Transverse colon (tissue), 4 donors: ENCODE data around the gene GATAD1. TPM values are rescaled to one million over a fixed set of nuclear protein-coding genes. Genes with fewer than 3 reads are reported as not detected.

Experiments
- DNase-seq: peaks from one replicate; pipeline ENCODE4 v3.0.0-alpha.2; 2019
- H3K27ac ChIP-seq, 4 donors: fragments of 200-600 bp; sonication (generic); 2 replicates each; pipeline ENCODE4 v1.5.1; 2016 to 2018; ENCODE audit warnings: inconsistent platforms in 4 of 4
- H3K27me3 ChIP-seq: fragments of 200-600 bp; sonication (generic); 2 replicates; pipeline ENCODE4 v1.5.1; 2017; ENCODE audit warnings: inconsistent platforms
- H3K36me3 ChIP-seq, 4 donors: fragments of 200-600 bp; sonication (generic); 2 replicates each; pipeline ENCODE4 v1.5.1; 2017 to 2019; ENCODE audit warnings: inconsistent platforms in 4 of 4
- H3K4me1 ChIP-seq, 4 donors: fragments of 200-600 bp; sonication (generic); 2 replicates each; pipeline ENCODE4 v1.5.1; 2017 to 2020; ENCODE audit warnings: inconsistent platforms in 4 of 4
- H3K4me3 ChIP-seq, 4 donors: fragments of 200-600 bp; sonication (generic); 1 replicate in 1 of 4; 2 replicates in 3 of 4; pipeline versions ENCODE4 v1.5.1 to v1.6.1; 2017 to 2019; ENCODE audit warnings: inconsistent platforms in 4 of 4
- H3K9me3 ChIP-seq, 2 donors: fragments of 200-600 bp; sonication (generic); 2 replicates each; pipeline ENCODE4 v1.5.1; 2017 to 2019; ENCODE audit warnings: inconsistent platforms in 2 of 2
- CTCF ChIP-seq, 5 experiments: fragments of 200-600 bp in 3 of 5; fragments of 450-650 bp in 2 of 5; sonication (generic) in 3 of 5; IDR thresholded peaks; 1 replicate in 2 of 5; 2 replicates in 3 of 5; pipeline ENCODE4 v1.5.1; 2016 to 2017; ENCODE audit warnings: antibody characterized with exemption in 5 of 5, inconsistent platforms in 3 of 5, mild to moderate bottlenecking in 2 of 5, moderate library complexity in 1 of 5
- EP300 ChIP-seq: sonication (generic); formaldehyde crosslinking; IDR thresholded peaks from one replicate; pipeline ENCODE4 v1.6.1; 2017; ENCODE audit warnings: antibody characterized with exemption, low read depth
- POLR2A ChIP-seq: fragments of 450-650 bp; IDR thresholded peaks from one replicate; pipeline ENCODE4 v1.6.1; 2016; ENCODE audit warnings: antibody characterized with exemption, mild to moderate bottlenecking, moderate library complexity
- POLR2AphosphoS5 ChIP-seq, 3 donors: sonication (generic); formaldehyde crosslinking; IDR thresholded peaks; one replicate each; pipeline ENCODE4 v1.6.1; 2016; ENCODE audit warnings: antibody characterized with exemption in 3 of 3
- WGBS, 2 donors: methylation state at CpG; one replicate each; pipeline ENCODE4 v1.1.5; 2018; ENCODE audit warnings: low coverage in 1 of 2; 5-methylcytosine and 5-hydroxymethylcytosine counted together
- in situ Hi-C, 4 donors: fragments of 200-750 bp; cut with MboI; loops; one replicate each; pipeline versions ENCODE4 v1.15.0 to v1.15.1; 2017; ENCODE audit warnings: low sequenced_read_pairs in 3 of 4, low pct_ligation_motif_present in 1 of 4, low pct_unique_long_range_greater_than_20kb in 1 of 4
- intact Hi-C: fragments of 100-400 bp; cut with DNase I; formaldehyde crosslinking; loops from one replicate; pipeline ENCODE4 v1.15.1; 2023; ENCODE audit warnings: low total_unique reads
- total RNA-seq, 4 donors: library from RNA; depleted of rRNA; stranded (reverse); fragments of >200 nt; gene quantifications; one replicate each; pipeline ENCODE4 v1.1.0, GENCODE V29; 2016

The GATAD1 gene
- total RNA-seq, 4 donors from 2014 or later = 18.9 to 57.0 (median 41.7) TPM

- Histone ChIP-seq H3K4me3 (no peak overlapping the region), H3K36me3 (no peaks in the 10 kb centered on the region), H3K4me1 (no peaks in the 10 kb centered on the region), H3K9me3 (no peaks in the 10 kb centered on the region), H3K27ac (no peak overlapping the region), H3K27me3 (no peaks in the 10 kb centered on the region)
- TF ChIP-seq EP300 (no peak), POLR2A (no peak), POLR2AphosphoS5 (IDR thresholded peaks at IDR 0.05) (no peak), CTCF (IDR thresholded peaks at IDR 0.05) (no peak)
- intact Hi-C loops = no loop called here
- WGBS, 2 donors = 96 to 100% methylated on average over 1 to 3 of the region's 3 CpGs
- in situ Hi-C loops = loop anchor here in 2 of 4 donors (25.0 kb wide), 1 partner anchor 195 kb away; the partner anchor contains the start of genes ANKIB1 (in 2 of the 2) and KRIT1 (in 2 of the 2)
- DNase-seq = no peak
These were observed 14.9 kb upstream of the GATAD1 start for GRCh38 chr7:92432299-92432946.

- no peak overlapping the region for H3K27ac ChIP-seq
- WGBS, 2 donors = 94% methylated on average over 7 to 8 of the region's 8 CpGs
- TF ChIP-seq POLR2A (no peak), EP300 (no peak), POLR2AphosphoS5 (IDR thresholded peaks at IDR 0.05) (no peak), CTCF (IDR thresholded peaks at IDR 0.05) (no peak)
- no peak overlapping the region for H3K4me3 ChIP-seq
- no peaks in the 10 kb centered on the region for H3K9me3 ChIP-seq
- intact Hi-C loops = no loop called here
- H3K27me3 ChIP-seq = no peaks in the 10 kb centered on the region
- H3K4me1 ChIP-seq = no peaks in the 10 kb centered on the region
- H3K36me3 ChIP-seq = no peaks in the 10 kb centered on the region
- in situ Hi-C loops = loop anchor here in 2 of 4 donors (25.0 kb wide), 1 partner anchor 196 kb away; the partner anchor contains the start of genes ANKIB1 (in 2 of the 2) and KRIT1 (in 2 of the 2)
- no peak for DNase-seq
These were observed 14.3 kb upstream of the GATAD1 start for GRCh38 chr7:92433019-92433418.

GRCh38 chr7:92435542-92435941, 11.7 kb upstream of the GATAD1 start:
- Histone ChIP-seq H3K36me3 (no peaks in the 10 kb centered on the region), H3K4me1 (no peaks in the 10 kb centered on the region), H3K27ac (no peak overlapping the region), H3K27me3 (no peaks in the 10 kb centered on the region), H3K4me3 (no peak overlapping the region), H3K9me3 (no peaks in the 10 kb centered on the region)
- no peak for DNase-seq
- TF ChIP-seq CTCF (IDR thresholded peaks at IDR 0.05) = no peak
- TF ChIP-seq EP300 = no peak
- TF ChIP-seq POLR2A = no peak
- no peak for TF ChIP-seq POLR2AphosphoS5 (IDR thresholded peaks at IDR 0.05)
- WGBS, 2 donors = 80 to 99% methylated on average over 2 of the region's 2 CpGs
- intact Hi-C loops (no loop called here), in situ Hi-C loops (loop anchor here in 2 of 4 donors (25.0 kb wide), 1 partner anchor 198 kb away; the partner anchor contains the start of genes ANKIB1 (in 2 of the 2) and KRIT1 (in 2 of the 2))

- 66 to 83% methylated on average over 4 to 7 of the region's 7 CpGs for WGBS, 2 donors
- no peak for TF ChIP-seq POLR2A
- no peak for TF ChIP-seq POLR2AphosphoS5 (IDR thresholded peaks at IDR 0.05)
- TF ChIP-seq EP300 = no peak
- TF ChIP-seq CTCF (IDR thresholded peaks at IDR 0.05) = no peak
These were observed 10.5 kb upstream of the GATAD1 start for GRCh38 chr7:92436612-92437445.

More at GRCh38 chr7:92436612-92437445, 10.5 kb upstream of the GATAD1 start:
- no peaks in the 10 kb centered on the region for H3K9me3 ChIP-seq
- intact Hi-C loops (no loop called here), in situ Hi-C loops (loop anchor here in 2 of 4 donors (25.0 kb wide), 1 partner anchor 200 kb away; the partner anchor contains the start of genes ANKIB1 (in 2 of the 2) and KRIT1 (in 2 of the 2))
- no peak overlapping the region for H3K4me3 ChIP-seq
- H3K27ac ChIP-seq = no peak overlapping the region
- H3K27me3 ChIP-seq = no peaks in the 10 kb centered on the region
- H3K4me1 ChIP-seq = no peaks in the 10 kb centered on the region
- no peaks in the 10 kb centered on the region for H3K36me3 ChIP-seq
- DNase-seq = no peak
